GM06990 (cell line): ENCODE measurements around the gene LRFN2.

ENCODE experiments used
- DNase-seq: peaks from one replicate; pipeline ENCODE4 v3.0.0-alpha.2; 2011; ENCODE audit not compliant: insufficient read length; ENCODE audit errors: extremely low read depth
- H3K27me3 ChIP-seq: replicated peaks from 2 replicates; pipeline ENCODE4 v1.6.0; 2011; ENCODE audit warnings: low read length; ENCODE audit not compliant: control insufficient read depth, insufficient read depth
- H3K36me3 ChIP-seq: 2 replicates; pipeline ENCODE4 v1.5.1; 2011; ENCODE audit warnings: low read length; ENCODE audit not compliant: control insufficient read depth, insufficient read depth
- H3K4me3 ChIP-seq: replicated peaks from 2 replicates; pipeline ENCODE4 v1.5.1; 2011; ENCODE audit warnings: low read depth, mild to moderate bottlenecking, control low read depth, low read length
- TF ChIP-seq, protein P1 (sequence below): IDR thresholded peaks from 2 replicates; pipeline ENCODE4 v1.5.1; 2011; ENCODE audit warnings: low read length, control low read depth, mild to moderate bottlenecking, inconsistent platforms; ENCODE audit not compliant: insufficient read depth, poor library complexity, severe bottlenecking

The LRFN2 gene

DNA sequence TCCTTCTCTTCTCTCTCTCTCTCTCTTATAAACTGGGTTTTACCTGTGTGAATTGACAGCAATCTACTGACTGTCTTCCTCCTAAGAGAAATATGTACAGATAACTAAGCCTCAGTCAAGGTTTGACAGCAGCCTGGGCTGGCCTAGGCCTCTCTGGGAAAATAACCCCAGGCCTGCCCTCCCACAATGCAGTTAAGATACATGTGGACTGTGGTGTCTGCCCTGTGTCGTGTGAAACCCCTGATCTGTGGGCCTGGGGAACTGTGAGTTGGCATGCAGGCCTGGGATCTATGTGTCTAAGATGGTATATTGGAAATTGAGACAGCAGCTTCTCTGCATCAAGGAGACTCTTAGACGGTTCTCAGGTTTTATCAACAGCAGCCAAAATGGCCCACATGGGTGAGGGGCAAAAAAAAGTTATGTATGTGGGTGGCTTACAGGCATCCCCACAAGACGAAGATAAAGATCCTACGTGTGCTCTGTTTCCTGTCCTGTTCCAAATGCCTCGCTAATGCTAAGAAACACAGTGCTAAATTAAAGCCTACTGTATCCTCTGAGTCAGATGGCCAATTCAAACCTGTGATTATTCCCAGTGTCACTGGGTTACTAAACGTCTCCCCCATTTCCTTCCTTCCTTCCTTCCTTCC lies 19.0 kb downstream of the LRFN2 start:
- Histone ChIP-seq H3K36me3 (no peaks in the 10 kb centered on the region), H3K27me3 (no peaks in the 10 kb centered on the region), H3K4me3 (no peak overlapping the region)
- TF ChIP-seq, protein P1, sequence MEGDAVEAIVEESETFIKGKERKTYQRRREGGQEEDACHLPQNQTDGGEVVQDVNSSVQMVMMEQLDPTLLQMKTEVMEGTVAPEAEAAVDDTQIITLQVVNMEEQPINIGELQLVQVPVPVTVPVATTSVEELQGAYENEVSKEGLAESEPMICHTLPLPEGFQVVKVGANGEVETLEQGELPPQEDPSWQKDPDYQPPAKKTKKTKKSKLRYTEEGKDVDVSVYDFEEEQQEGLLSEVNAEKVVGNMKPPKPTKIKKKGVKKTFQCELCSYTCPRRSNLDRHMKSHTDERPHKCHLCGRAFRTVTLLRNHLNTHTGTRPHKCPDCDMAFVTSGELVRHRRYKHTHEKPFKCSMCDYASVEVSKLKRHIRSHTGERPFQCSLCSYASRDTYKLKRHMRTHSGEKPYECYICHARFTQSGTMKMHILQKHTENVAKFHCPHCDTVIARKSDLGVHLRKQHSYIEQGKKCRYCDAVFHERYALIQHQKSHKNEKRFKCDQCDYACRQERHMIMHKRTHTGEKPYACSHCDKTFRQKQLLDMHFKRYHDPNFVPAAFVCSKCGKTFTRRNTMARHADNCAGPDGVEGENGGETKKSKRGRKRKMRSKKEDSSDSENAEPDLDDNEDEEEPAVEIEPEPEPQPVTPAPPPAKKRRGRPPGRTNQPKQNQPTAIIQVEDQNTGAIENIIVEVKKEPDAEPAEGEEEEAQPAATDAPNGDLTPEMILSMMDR = no peak
- DNase-seq = no peak

GRCh38 chr6:40563111-40563510 lies 24.1 kb downstream of the LRFN2 start:
- Histone ChIP-seq H3K4me3 (no peak overlapping the region), H3K27me3 (no peaks in the 10 kb centered on the region; the same call in 1 of the 2 replicates), H3K36me3 (no peaks in the 10 kb centered on the region)
- no peak for DNase-seq
- TF ChIP-seq, protein P1 = no peak

GRCh38 chr6:40559056-40559455 lies 28.1 kb downstream of the LRFN2 start:
- no peak for DNase-seq
- TF ChIP-seq, protein P1 = no peak

DNA sequence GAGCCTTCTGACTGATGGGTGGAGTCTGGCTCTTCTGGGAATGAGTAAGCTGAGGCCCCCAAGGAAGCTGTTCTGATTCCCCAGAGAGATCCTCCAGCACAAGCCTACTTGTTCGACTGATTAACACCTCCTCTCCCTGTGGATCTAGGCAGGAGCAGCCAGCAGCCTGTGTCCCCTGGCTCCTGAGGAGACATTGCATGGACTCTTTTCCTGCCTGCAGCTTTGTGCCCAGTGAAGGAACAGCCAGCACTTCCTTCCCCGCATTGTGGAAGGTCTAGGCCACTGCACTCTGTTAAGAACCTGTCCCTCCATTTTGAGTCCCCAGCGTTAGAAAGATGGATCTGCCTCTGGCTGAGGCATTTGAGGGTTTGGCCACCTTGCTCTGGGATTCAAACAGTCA lies 29.1 kb downstream of the LRFN2 start:
- no peaks in the 10 kb centered on the region for H3K36me3 ChIP-seq
- no peaks in the 10 kb centered on the region; the same call in none of the 2 replicates for H3K27me3 ChIP-seq
- TF ChIP-seq, protein P1 = no peak
- H3K4me3 ChIP-seq = no peak overlapping the region
- no peak for DNase-seq

More at GRCh38 chr6:40559056-40559455, 28.1 kb downstream of the LRFN2 start:
- H3K4me3 ChIP-seq = no peak overlapping the region
- H3K27me3 ChIP-seq = no peaks in the 10 kb centered on the region; the same call in none of the 2 replicates
- H3K36me3 ChIP-seq = no peaks in the 10 kb centered on the region

GRCh38 chr6:40556881-40557280 lies 30.3 kb downstream of the LRFN2 start:
- no peaks in the 10 kb centered on the region; the same call in none of the 2 replicates for H3K27me3 ChIP-seq
- TF ChIP-seq, protein P1 = no peak
- H3K4me3 ChIP-seq = no peak overlapping the region
- no peaks in the 10 kb centered on the region for H3K36me3 ChIP-seq
- no peak for DNase-seq
